Neural crest cell (in vitro differentiated cells): ENCODE measurements around the gene COL4A1. TPM values are rescaled to one million over a fixed set of nuclear protein-coding genes. Genes with fewer than 3 reads are reported as not detected.

Experiments used
- DNase-seq: peaks from one replicate; pipeline ENCODE4 v3.0.0; 2021; ENCODE audit warnings: low read depth, mixed read lengths, low spot score
- H3K27ac Mint-ChIP-seq: one replicate; pipeline ENCODE4 v1.8.0; 2021; ENCODE audit warnings: mild to moderate bottlenecking, mixed read lengths; ENCODE audit not compliant: unreplicated experiment
- H3K27me3 Mint-ChIP-seq: 2 replicates; pipeline ENCODE4 v1.8.0; 2021; ENCODE audit warnings: low read depth, mild to moderate bottlenecking, mixed read lengths
- H3K36me3 Mint-ChIP-seq: 2 replicates; pipeline ENCODE4 v1.8.0; 2021; ENCODE audit warnings: low read depth, mild to moderate bottlenecking, mixed read lengths
- H3K4me1 Mint-ChIP-seq: 2 replicates; pipeline ENCODE4 v1.8.0; 2021; ENCODE audit warnings: mixed read lengths
- H3K4me3 Mint-ChIP-seq: one replicate; pipeline ENCODE4 v1.8.0; 2021; ENCODE audit warnings: mild to moderate bottlenecking, mixed read lengths
- H3K9me3 Mint-ChIP-seq: 2 replicates; pipeline ENCODE4 v1.8.0; 2021; ENCODE audit warnings: mixed read lengths
- total RNA-seq: library from RNA; stranded (reverse); gene quantifications from 2 replicates; pipeline ENCODE4 v1.2.1, GENCODE V29; 2021
- TF ChIP-seq, protein P1 (sequence below): fragments of 200-600 bp; sonication (generic); conservative IDR thresholded peaks from 2 replicates; pipeline ENCODE4 v1.5.0; 2021; ENCODE audit warnings: antibody characterized with exemption, mild to moderate bottlenecking

COL4A1 gene
- total RNA-seq, 1 donor from 2014 or later: 65.5 TPM

DNA sequence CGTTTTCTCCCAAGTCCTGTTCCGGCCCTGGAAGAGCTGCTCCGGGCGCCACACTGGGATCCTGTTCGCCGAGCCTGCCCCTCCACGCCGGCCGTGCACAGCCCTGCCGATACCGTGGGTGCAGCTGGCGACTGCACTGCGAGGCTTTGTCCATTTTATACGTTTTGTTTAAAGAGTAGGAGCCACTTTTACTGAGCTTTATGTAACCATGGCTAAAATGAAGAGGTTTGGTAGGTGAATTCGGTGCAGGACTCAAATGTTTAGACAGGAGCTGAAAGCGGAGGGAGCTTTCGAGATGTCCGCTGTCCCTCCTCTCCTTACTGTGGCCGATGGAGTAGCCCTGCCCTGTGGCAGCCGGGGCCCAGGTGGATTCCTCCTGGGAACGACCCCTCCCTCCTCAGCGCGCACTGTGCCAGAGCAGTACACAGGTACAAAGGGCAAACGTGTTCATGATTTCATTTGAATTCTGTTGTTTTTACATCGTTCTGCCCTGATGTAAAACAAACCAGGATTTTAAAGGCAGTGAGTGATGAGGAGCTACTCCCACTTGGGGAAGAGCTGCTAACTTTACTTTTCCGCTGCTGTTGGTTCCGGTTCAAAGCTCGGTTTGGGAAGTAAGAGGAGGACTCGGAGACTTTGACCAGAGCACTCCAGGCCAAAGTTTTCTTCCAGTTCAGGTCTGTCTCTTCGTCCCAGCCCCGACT lies 1.9 kb upstream of the COL4A1 start:
- H3K36me3 Mint-ChIP-seq: no peaks in the 10 kb centered on the region
- peak overlapping the region; percentile 96 for H3K27ac Mint-ChIP-seq
- H3K9me3 Mint-ChIP-seq: no peaks in the 10 kb centered on the region
- peaks cover 44% of the 10 kb centered on the region for H3K4me1 Mint-ChIP-seq
- TF ChIP-seq, protein P1, sequence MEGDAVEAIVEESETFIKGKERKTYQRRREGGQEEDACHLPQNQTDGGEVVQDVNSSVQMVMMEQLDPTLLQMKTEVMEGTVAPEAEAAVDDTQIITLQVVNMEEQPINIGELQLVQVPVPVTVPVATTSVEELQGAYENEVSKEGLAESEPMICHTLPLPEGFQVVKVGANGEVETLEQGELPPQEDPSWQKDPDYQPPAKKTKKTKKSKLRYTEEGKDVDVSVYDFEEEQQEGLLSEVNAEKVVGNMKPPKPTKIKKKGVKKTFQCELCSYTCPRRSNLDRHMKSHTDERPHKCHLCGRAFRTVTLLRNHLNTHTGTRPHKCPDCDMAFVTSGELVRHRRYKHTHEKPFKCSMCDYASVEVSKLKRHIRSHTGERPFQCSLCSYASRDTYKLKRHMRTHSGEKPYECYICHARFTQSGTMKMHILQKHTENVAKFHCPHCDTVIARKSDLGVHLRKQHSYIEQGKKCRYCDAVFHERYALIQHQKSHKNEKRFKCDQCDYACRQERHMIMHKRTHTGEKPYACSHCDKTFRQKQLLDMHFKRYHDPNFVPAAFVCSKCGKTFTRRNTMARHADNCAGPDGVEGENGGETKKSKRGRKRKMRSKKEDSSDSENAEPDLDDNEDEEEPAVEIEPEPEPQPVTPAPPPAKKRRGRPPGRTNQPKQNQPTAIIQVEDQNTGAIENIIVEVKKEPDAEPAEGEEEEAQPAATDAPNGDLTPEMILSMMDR: no peak
- no peak for DNase-seq
- peak overlapping the region; percentile 98 for H3K4me3 Mint-ChIP-seq
- H3K27me3 Mint-ChIP-seq: peaks cover 4% of the 10 kb centered on the region

DNA sequence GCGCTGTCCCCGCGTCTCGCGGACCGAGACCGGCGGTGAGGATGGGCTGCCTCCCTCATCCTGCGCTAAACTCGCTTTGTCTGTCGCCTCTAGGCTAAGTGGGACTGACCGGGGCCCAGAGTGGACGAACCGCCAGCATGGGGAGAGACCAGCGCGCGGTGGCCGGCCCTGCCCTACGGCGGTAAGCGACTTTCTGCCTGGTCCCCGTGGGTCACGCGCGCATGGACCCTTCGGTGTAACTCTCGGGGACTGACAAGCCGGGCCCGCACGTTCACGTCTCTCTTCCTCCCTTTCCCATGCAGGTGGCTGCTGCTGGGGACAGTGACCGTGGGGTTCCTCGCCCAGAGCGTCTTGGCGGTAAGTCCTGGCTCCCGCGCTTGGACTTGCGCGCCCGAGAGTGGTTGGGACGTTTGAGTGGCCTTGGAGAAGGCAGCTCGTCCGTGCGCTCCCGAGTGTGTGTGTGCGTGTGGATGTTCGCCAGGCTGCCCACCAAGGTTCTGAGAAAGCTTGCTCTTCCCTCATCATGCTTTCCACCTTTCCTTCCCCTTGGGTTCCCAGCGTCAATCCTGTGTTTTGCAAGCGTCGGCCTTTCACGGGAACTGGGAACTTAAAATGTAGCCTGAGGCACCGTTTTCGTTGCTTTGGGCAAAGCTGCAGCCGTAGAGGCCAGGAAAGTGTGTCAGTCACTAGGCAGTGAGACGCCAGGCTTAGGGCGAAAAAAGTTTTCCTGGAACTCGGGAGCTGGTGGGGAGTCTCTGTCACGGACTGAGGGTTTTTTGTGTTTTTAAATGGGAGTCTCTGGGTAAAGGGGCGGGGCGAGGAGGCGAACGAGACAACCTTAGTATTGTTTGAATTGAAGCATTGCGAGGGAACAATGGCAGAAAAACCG lies 1.1 kb upstream of the COL4A1 start:
- no peaks in the 10 kb centered on the region for H3K36me3 Mint-ChIP-seq
- peaks cover 41% of the 10 kb centered on the region for H3K4me1 Mint-ChIP-seq
- H3K4me3 Mint-ChIP-seq: peak overlapping the region; percentile 98
- DNase-seq: peak; percentile 50
- H3K9me3 Mint-ChIP-seq: no peaks in the 10 kb centered on the region
- TF ChIP-seq, protein P1: no peak
- H3K27ac Mint-ChIP-seq: peak overlapping the region; percentile 96
- peaks cover 4% of the 10 kb centered on the region for H3K27me3 Mint-ChIP-seq

DNA sequence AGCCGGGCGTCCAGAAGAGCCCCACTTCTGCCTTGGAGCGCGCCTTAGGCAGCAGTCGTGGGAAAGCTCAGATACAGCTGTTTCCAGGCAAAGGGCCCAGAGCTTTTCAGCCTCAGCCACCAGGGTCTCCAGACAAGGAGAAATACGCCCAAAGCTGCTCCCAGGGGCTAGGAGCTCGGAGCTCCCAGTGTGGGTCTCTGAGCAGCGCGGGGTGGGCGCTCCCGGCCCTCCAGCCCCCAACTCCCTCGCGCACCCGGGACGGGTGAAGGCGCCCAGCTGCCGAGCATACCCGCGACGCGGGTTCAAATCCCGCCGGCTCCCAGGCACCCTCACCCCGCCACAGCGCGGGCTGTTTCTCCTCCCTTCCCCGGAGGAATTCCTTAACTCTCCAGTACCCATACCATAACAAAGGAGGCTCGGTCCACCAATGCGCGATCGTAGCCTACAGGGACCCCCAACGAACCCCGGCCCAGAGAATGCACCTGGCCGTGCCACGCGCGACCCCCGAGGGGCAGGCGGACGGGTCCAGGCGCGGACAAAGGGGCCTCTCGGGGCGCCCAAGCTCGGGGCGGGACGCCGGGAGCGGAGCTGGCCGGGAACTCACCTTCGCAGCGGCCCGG lies 507 bp downstream of the COL4A1 start:
- TF ChIP-seq, protein P1: no peak
- Mint-ChIP-seq H3K27me3 (peaks cover 4% of the 10 kb centered on the region), H3K9me3 (no peaks in the 10 kb centered on the region), H3K4me1 (peaks cover 34% of the 10 kb centered on the region), H3K4me3 (peak overlapping the region; percentile 84), H3K27ac (no peak overlapping the region), H3K36me3 (no peaks in the 10 kb centered on the region)
- peak; percentile 18 for DNase-seq

DNA sequence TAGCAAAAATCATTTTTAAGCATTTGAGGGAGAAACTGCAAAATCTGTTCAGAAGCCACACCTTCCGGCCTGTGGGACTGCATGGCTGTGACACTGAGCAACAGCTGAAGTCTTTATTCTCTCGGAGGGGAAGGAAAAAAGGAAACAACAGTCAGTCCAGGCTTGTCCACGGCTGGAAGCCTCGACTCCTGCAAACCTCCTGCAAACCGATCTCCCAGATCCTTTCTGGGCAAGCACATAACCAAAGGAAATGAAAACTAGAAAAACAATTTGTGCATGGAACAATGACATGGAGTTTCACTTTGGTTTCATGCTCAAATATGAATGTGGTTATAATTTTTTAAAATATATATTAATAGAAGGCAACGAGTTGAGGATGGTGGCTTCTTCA lies 1.0 kb downstream of the COL4A1 start:
- Mint-ChIP-seq H3K27ac (no peak overlapping the region), H3K4me3 (peak overlapping the region; percentile 84), H3K36me3 (no peaks in the 10 kb centered on the region), H3K4me1 (peaks cover 38% of the 10 kb centered on the region), H3K27me3 (peaks cover 4% of the 10 kb centered on the region), H3K9me3 (no peaks in the 10 kb centered on the region)
- TF ChIP-seq, protein P1: no peak
- no peak for DNase-seq

DNA sequence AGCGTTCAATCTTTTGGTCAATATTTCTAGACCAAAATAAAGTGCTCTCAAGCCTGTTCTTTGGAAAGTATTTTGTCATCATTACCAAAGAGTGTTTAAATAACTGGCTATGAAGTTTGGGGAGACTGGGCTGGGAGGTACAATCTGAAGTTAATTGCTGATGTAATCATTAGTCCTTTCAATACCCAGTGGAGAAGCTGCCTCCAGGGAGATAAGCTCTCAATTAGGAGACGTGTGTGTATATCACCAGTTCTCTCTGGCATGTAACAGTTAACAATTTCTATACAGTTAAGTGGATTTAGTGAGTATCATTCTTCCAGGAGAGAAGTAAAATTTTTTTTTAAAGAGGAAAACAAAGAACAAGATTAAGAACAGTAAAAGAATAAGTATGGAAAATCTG lies 1.4 kb downstream of the COL4A1 start:
- Mint-ChIP-seq H3K27ac (no peak overlapping the region), H3K27me3 (peaks cover 4% of the 10 kb centered on the region), H3K36me3 (no peaks in the 10 kb centered on the region), H3K4me3 (peak overlapping the region; percentile 84), H3K9me3 (no peaks in the 10 kb centered on the region), H3K4me1 (peaks cover 39% of the 10 kb centered on the region)
- no peak for DNase-seq
- TF ChIP-seq, protein P1: no peak
